NB4 (cell line): ENCODE data around the gene ZNF221.

Experiments
- CTCF ChIP-seq: IDR thresholded peaks from one replicate; pipeline ENCODE4 v1.5.1; 2012; ENCODE audit warnings: low read depth, low read length
- MYC ChIP-seq: IDR thresholded peaks from 2 replicates; pipeline ENCODE4 v1.6.1; 2011; ENCODE audit warnings: low read depth, low read length
- POLR2A ChIP-seq: IDR thresholded peaks from 2 replicates; pipeline ENCODE4 v1.6.1; 2011; ENCODE audit warnings: mild to moderate bottlenecking; ENCODE audit not compliant: insufficient read length; ENCODE audit errors: extremely low read depth

- TF ChIP-seq CTCF: no peak
- no peak for TF ChIP-seq POLR2A
- no peak for TF ChIP-seq MYC
Observed at GRCh38 chr19:43939557-43940260, 11.3 kb upstream of the ZNF221 start.
